ENCODE measurements around the gene PPIL4. TPM values are rescaled to one million over a fixed set of nuclear protein-coding genes. Genes with fewer than 3 reads are reported as not detected.

The PPIL4 gene
- total RNA-seq, 1 donor from 2014 or later = 28.8 TPM

DNA sequence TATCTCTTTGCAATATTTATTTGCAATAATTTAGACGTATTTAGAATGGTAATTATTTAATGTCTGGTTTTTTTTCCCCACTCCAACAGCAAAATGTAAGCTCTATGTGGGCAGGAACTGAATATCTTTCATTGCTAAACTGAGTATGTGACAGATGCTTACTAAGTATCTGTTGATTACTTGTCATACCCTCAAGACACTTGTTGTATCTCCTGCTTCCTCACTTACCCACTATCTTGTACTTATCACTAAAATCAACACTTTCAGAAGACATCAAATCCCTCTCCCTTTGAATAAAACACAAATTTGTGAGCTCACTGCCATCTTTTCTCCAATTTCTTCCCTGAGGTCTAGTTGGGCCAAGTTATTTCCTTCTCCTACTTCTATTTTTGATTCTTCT is 30.3 kb downstream of the PPIL4 start:
- Histone ChIP-seq H3K4me3 (no peak overlapping the region), H3K36me3 (peaks cover 58% of the 10 kb centered on the region), H3K9me3 (no peaks in the 10 kb centered on the region), H3K4me1 (no peaks in the 10 kb centered on the region), H3K27me3 (no peaks in the 10 kb centered on the region), H3K27ac (no peak overlapping the region)
- ATAC-seq (no peak), DNase-seq (no peak)
- TF ChIP-seq CTCF (IDR thresholded peaks at IDR 0.05) = no peak
- intact Hi-C loops (cut with DNase I) = no loop called here

- TF ChIP-seq CTCF (IDR thresholded peaks at IDR 0.05) = no peak
Observed at GRCh38 chr6:149513915-149514314, 31.9 kb downstream of the PPIL4 start.

GRCh38 chr6:149510793-149511512 is 34.9 kb downstream of the PPIL4 start:
- ATAC-seq = no peak
- H3K9me3 ChIP-seq = no peaks in the 10 kb centered on the region
- no peak for TF ChIP-seq CTCF (IDR thresholded peaks at IDR 0.05)

More at GRCh38 chr6:149513915-149514314, 31.9 kb downstream of the PPIL4 start:
- Histone ChIP-seq H3K27ac (no peak overlapping the region), H3K36me3 (peaks cover 44% of the 10 kb centered on the region), H3K9me3 (no peaks in the 10 kb centered on the region), H3K4me3 (no peak overlapping the region), H3K4me1 (no peaks in the 10 kb centered on the region), H3K27me3 (no peaks in the 10 kb centered on the region)
- no peak for DNase-seq
- intact Hi-C loops (cut with DNase I) = no loop called here
- peak; percentile 61 for ATAC-seq

DNA sequence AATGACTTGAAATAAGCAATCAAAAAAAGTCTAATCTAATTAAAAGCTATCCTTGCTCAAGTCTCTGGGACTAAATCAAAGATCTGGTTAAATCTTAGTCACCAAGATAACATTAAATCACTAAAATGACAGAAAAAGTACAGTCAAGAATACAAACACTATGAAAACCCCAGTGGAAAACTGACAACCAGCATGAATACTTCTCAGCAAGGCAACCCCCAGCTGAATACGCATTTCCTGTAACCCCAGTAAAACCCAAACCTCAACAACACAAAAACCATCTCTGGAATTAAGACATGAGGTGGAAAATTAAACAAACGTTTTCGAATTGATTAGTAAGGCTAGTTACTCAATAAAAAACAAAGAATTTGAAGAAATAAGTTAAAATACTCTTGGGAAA is 37.4 kb downstream of the PPIL4 start:
- Histone ChIP-seq H3K4me3 (no peak overlapping the region), H3K4me1 (no peaks in the 10 kb centered on the region), H3K36me3 (peaks cover 54% of the 10 kb centered on the region), H3K27me3 (no peaks in the 10 kb centered on the region), H3K9me3 (no peaks in the 10 kb centered on the region), H3K27ac (no peak overlapping the region)
- intact Hi-C loops (cut with DNase I) = no loop called here
- TF ChIP-seq CTCF (IDR thresholded peaks at IDR 0.05) = no peak
- ATAC-seq (no peak), DNase-seq (no peak)

More at GRCh38 chr6:149510793-149511512, 34.9 kb downstream of the PPIL4 start:
- no peak overlapping the region for H3K4me3 ChIP-seq
- no peaks in the 10 kb centered on the region for H3K27me3 ChIP-seq
- no peak for DNase-seq
- no peaks in the 10 kb centered on the region for H3K4me1 ChIP-seq
- H3K27ac ChIP-seq = no peak overlapping the region
- peaks cover 33% of the 10 kb centered on the region for H3K36me3 ChIP-seq
- intact Hi-C loops (cut with DNase I) = no loop called here

- DNase-seq (no peak), ATAC-seq (no peak)
- intact Hi-C loops (cut with DNase I) = no loop called here
- no peaks in the 10 kb centered on the region for H3K9me3 ChIP-seq
- H3K4me3 ChIP-seq = no peak overlapping the region
- H3K4me1 ChIP-seq = no peaks in the 10 kb centered on the region
- no peak for TF ChIP-seq CTCF (IDR thresholded peaks at IDR 0.05)
- no peak overlapping the region for H3K27ac ChIP-seq
- H3K27me3 ChIP-seq = no peaks in the 10 kb centered on the region
- peaks cover 33% of the 10 kb centered on the region for H3K36me3 ChIP-seq
Observed at GRCh38 chr6:149503872-149504271, 42.0 kb downstream of the PPIL4 start.

Measured in upper lobe of right lung (tissue), 1 donor.